Loucy (cell line): ENCODE results near the gene C5AR2.
"Not testable (repeated sequence)": the region's sequence is repeated elsewhere in the genome, so short reads cannot be mapped to it uniquely, and the experiment has no call there.

Experiments used
- EZH2phosphoT487 ChIP-seq: fragments of 200-600 bp; IDR thresholded peaks from 2 replicates; pipeline ENCODE4 v1.6.1; 2018; ENCODE audit warnings: antibody characterized with exemption, mild to moderate bottlenecking, moderate library complexity, borderline replicate concordance
- TF ChIP-seq, protein P1 (sequence below): fragments of 200-600 bp; sonication (generic); conservative IDR thresholded peaks from 2 replicates; pipeline ENCODE4 v1.5.1; 2014; ENCODE audit warnings: mild to moderate bottlenecking, antibody characterized with exemption, low read length

DNA sequence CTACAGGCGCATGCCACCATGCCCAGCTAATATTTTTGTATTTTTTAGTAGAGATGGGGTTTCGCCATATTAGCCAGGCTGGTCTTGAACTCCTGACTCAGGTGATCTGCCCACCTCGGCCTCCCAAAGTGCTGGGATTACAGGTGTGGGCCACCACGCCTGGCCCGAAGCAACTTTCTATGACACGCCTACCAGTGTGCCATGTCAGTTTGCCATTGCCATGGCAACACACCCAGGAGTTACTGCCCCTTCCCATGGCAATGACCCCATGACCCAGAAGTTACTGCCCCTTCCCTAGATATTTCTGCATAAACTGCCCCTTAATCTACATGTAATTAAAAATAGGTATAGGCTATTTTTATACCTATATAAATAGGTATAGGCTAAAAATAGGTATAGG is 14.0 kb downstream of the C5AR2 start:
- TF ChIP-seq, protein P1, sequence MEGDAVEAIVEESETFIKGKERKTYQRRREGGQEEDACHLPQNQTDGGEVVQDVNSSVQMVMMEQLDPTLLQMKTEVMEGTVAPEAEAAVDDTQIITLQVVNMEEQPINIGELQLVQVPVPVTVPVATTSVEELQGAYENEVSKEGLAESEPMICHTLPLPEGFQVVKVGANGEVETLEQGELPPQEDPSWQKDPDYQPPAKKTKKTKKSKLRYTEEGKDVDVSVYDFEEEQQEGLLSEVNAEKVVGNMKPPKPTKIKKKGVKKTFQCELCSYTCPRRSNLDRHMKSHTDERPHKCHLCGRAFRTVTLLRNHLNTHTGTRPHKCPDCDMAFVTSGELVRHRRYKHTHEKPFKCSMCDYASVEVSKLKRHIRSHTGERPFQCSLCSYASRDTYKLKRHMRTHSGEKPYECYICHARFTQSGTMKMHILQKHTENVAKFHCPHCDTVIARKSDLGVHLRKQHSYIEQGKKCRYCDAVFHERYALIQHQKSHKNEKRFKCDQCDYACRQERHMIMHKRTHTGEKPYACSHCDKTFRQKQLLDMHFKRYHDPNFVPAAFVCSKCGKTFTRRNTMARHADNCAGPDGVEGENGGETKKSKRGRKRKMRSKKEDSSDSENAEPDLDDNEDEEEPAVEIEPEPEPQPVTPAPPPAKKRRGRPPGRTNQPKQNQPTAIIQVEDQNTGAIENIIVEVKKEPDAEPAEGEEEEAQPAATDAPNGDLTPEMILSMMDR, result not testable (repeated sequence)
- not testable (repeated sequence) for TF ChIP-seq EZH2phosphoT487
